H9 (cell line): Measurements from ENCODE around the gene TMEM60. TPM values are rescaled to one million over a fixed set of nuclear protein-coding genes. Genes with fewer than 3 reads are reported as not detected.
A peak's percentile ranks its signal among the peaks of the same experiment; 100 is the strongest.

Source experiments
- DNase-seq: peaks from one replicate; pipeline ENCODE4 v3.0.0-alpha.2; 2017
- H2AFZ ChIP-seq: one replicate; pipeline ENCODE4 v1.6.1; 2013; ENCODE audit warnings: mild to moderate bottlenecking, low read length, control low read depth, moderate library complexity
- H2AK5ac ChIP-seq: 2 replicates; pipeline ENCODE4 v1.6.1; 2013; ENCODE audit warnings: low read length, control low read depth, mixed read lengths; ENCODE audit not compliant: insufficient read length
- H2BK120ac ChIP-seq: one replicate; pipeline ENCODE4 v1.6.1; 2013; ENCODE audit warnings: low read depth, mild to moderate bottlenecking, low read length, control low read depth, inconsistent platforms; ENCODE audit not compliant: poor library complexity, severe bottlenecking
- H2BK12ac ChIP-seq: 2 replicates; pipeline ENCODE4 v1.6.1; 2013; ENCODE audit warnings: low read length, control low read depth, mixed read lengths, low read depth; ENCODE audit not compliant: insufficient read length
- H2BK15ac ChIP-seq: 2 replicates; pipeline ENCODE4 v1.6.1; 2013; ENCODE audit warnings: low read depth, low read length, control low read depth
- H2BK20ac ChIP-seq: one replicate; pipeline ENCODE4 v1.6.1; 2013; ENCODE audit warnings: low read depth, mild to moderate bottlenecking, low read length, control low read depth, inconsistent platforms; ENCODE audit not compliant: poor library complexity, severe bottlenecking
- H2BK5ac ChIP-seq: 2 replicates; pipeline ENCODE4 v1.6.1; 2013; ENCODE audit warnings: low read length, control low read depth, mixed read lengths; ENCODE audit not compliant: insufficient read length
- H3K14ac ChIP-seq: 2 replicates; pipeline ENCODE4 v1.6.1; 2013; ENCODE audit warnings: low read length, control low read depth; ENCODE audit not compliant: insufficient read depth
- H3K18ac ChIP-seq: 2 replicates; pipeline ENCODE4 v1.6.1; 2013; ENCODE audit warnings: low read depth, mild to moderate bottlenecking, mixed read lengths, low read length, control low read depth; ENCODE audit not compliant: insufficient read length
- H3K23ac ChIP-seq: 2 replicates; pipeline ENCODE4 v1.6.1; 2013; ENCODE audit warnings: low read length, control low read depth, mixed read lengths, low read depth; ENCODE audit not compliant: insufficient read length
- H3K23me2 ChIP-seq: 2 replicates; pipeline ENCODE4 v1.6.1; 2013; ENCODE audit warnings: low read depth, mild to moderate bottlenecking, mixed read lengths, low read length, control low read depth; ENCODE audit not compliant: insufficient read length, poor library complexity, severe bottlenecking
- H3K27ac ChIP-seq: 2 replicates; pipeline ENCODE4 v1.5.1; 2013; ENCODE audit warnings: low read length, control low read depth, mixed read lengths, low read depth; ENCODE audit not compliant: insufficient read length
- H3K27me3 ChIP-seq: 2 replicates; pipeline ENCODE4 v1.6.1; 2013; ENCODE audit warnings: low read length, control low read depth, inconsistent platforms; ENCODE audit not compliant: insufficient read depth
- H3K4ac ChIP-seq: 2 replicates; pipeline ENCODE4 v1.6.1; 2013; ENCODE audit warnings: low read depth, mild to moderate bottlenecking, control low read depth, inconsistent platforms, low read length, moderate library complexity
- H3K4me1 ChIP-seq: 2 replicates; pipeline ENCODE4 v1.6.1; 2013; ENCODE audit warnings: low read length, control low read depth, inconsistent platforms; ENCODE audit not compliant: insufficient read depth
- H3K4me2 ChIP-seq: 2 replicates; pipeline ENCODE4 v1.6.1; 2013; ENCODE audit warnings: low read length, control low read depth, mixed read lengths; ENCODE audit not compliant: insufficient read length, insufficient read depth
- H3K56ac ChIP-seq: 2 replicates; pipeline ENCODE4 v1.6.1; 2013; ENCODE audit warnings: low read depth, mild to moderate bottlenecking, mixed read lengths, low read length, control low read depth; ENCODE audit not compliant: insufficient read length
- H3K79me1 ChIP-seq: 2 replicates; pipeline ENCODE4 v1.6.1; 2013; ENCODE audit warnings: low read depth, mild to moderate bottlenecking, moderate library complexity, low read length, control low read depth, inconsistent platforms; ENCODE audit not compliant: insufficient read depth, poor library complexity, severe bottlenecking
- H3K79me2 ChIP-seq: 2 replicates; pipeline ENCODE4 v1.6.1; 2013; ENCODE audit warnings: low read length, control low read depth, inconsistent platforms; ENCODE audit not compliant: insufficient read depth
- H3K9ac ChIP-seq: 2 replicates; pipeline ENCODE4 v1.6.1; 2013; ENCODE audit warnings: low read length, control low read depth, mixed read lengths; ENCODE audit not compliant: insufficient read length; ENCODE audit errors: extremely low read depth
- H3K9me3 ChIP-seq: one replicate; pipeline ENCODE4 v1.6.1; 2013; ENCODE audit warnings: low read depth, low read length, inconsistent platforms; ENCODE audit not compliant: control insufficient read depth
- H3T11ph ChIP-seq: one replicate; pipeline ENCODE4 v1.6.1; 2013; ENCODE audit warnings: mild to moderate bottlenecking, low read length, control low read depth, inconsistent platforms
- H4K20me1 ChIP-seq: one replicate; pipeline ENCODE4 v1.6.1; 2013; ENCODE audit not compliant: control insufficient read depth, insufficient read length, insufficient read depth
- H4K5ac ChIP-seq: 2 replicates; pipeline ENCODE4 v1.6.1; 2013; ENCODE audit warnings: low read depth, mild to moderate bottlenecking, mixed read lengths, low read length, control low read depth; ENCODE audit not compliant: insufficient read length
- H4K8ac ChIP-seq: replicated peaks from 2 replicates; pipeline ENCODE4 v1.6.1; 2013; ENCODE audit warnings: low read length, control low read depth, mixed read lengths, low read depth; ENCODE audit not compliant: insufficient read length
- H4K91ac ChIP-seq: 2 replicates; pipeline ENCODE4 v1.6.1; 2013; ENCODE audit warnings: low read depth, mild to moderate bottlenecking, moderate library complexity, mixed read lengths, low read length, control low read depth; ENCODE audit not compliant: insufficient read length
- H3K27ac Mint-ChIP-seq, 3 experiments: 2 replicates in 2 of 3; 3 replicates in 1 of 3; pipeline ENCODE4 v1.8.0; 2020 to 2021; ENCODE audit warnings: mixed read lengths in 3 of 3, mild to moderate bottlenecking in 1 of 3, moderate library complexity in 1 of 3
- H3K27me3 Mint-ChIP-seq: 2 replicates; pipeline ENCODE4 v1.8.0; 2021; ENCODE audit warnings: low read depth, mild to moderate bottlenecking, moderate library complexity, mixed read lengths
- H3K36me3 Mint-ChIP-seq, 3 experiments: 2 replicates in 2 of 3; 3 replicates in 1 of 3; pipeline ENCODE4 v1.8.0; 2020 to 2021; ENCODE audit warnings: low read depth in 3 of 3, mixed read lengths in 3 of 3; ENCODE audit not compliant: insufficient read depth in 1 of 3
- H3K4me1 Mint-ChIP-seq, 2 experiments: 2 replicates each; pipeline ENCODE4 v1.8.0; 2020; ENCODE audit warnings: mixed read lengths in 2 of 2
- H3K4me3 Mint-ChIP-seq, 2 experiments: 2 replicates in 1 of 2; 3 replicates in 1 of 2; pipeline ENCODE4 v1.8.0; 2020 to 2021; ENCODE audit warnings: mild to moderate bottlenecking in 2 of 2, mixed read lengths in 2 of 2, moderate library complexity in 1 of 2
- H3K9me3 Mint-ChIP-seq, 2 experiments: 2 replicates in 1 of 2; 3 replicates in 1 of 2; pipeline ENCODE4 v1.8.0; 2020; ENCODE audit warnings: mild to moderate bottlenecking in 2 of 2, mixed read lengths in 2 of 2, moderate library complexity in 1 of 2
- WGBS: extraction: QIAGEN DNeasy Blood & Tissue Kit; methylation state at CpG from one replicate; pipeline ENCODE4 v1.1.7; 2013; ENCODE audit warnings: missing lambda C conversion rate, low lambda C conversion rate, mixed read lengths; ENCODE audit not compliant: insufficient read length; ENCODE audit errors: extremely low coverage; 5-methylcytosine and 5-hydroxymethylcytosine counted together
- total RNA-seq: library from RNA; stranded (reverse); gene quantifications from 2 replicates; pipeline ENCODE4 v1.2.1, GENCODE V29; 2021
- TF ChIP-seq, protein P1 (sequence below): fragments of 200-600 bp; sonication (generic); conservative IDR thresholded peaks from 3 replicates; pipeline ENCODE4 v1.8.0; 2021; ENCODE audit warnings: antibody characterized with exemption, mild to moderate bottlenecking

The TMEM60 gene
- total RNA-seq, 1 experiment from 2014 or later = 14.3 TPM

DNA sequence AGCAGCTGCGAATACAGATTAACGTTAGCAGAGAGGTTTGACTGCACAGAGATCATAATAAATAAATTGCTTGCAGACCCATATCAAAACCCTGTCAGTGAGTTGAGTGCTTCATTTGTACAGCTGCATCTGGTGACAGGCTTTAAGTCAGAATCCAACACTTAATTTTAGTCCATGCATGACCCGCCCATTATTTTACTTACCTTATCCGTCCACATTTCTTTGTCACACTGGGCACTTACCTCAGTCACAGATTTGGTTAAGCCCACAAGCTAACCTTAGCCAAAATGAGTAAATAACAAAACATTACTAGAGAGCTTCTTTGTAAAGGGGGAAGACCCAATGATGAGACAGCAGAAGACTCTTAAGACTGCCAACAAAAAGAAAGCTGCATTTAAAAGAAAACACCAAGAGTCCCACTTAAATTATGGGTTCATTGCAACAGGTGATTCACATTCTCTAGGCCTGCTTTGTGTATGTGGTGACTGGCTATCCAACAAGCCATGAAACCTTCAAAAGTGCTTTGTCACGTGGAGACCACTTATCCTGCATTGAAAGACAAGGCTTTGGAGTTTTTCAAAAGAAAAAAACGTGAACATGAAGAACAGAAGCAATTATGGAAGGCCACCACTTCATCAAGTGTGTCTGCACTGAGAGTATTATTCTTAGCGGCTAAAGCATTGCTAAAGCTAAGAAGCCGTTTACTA, 32.6 kb upstream of the TMEM60 start:
- no peak overlapping the region for H3K9ac ChIP-seq
- no peak for DNase-seq
- H3K4me1 Mint-ChIP-seq = peaks cover 0 to 8% of the 10 kb centered on the region in 2 experiments; a peak in 1 of 4 replicates
- no peak overlapping the region for H2BK12ac ChIP-seq
- no peaks in the 10 kb centered on the region for H3K9me3 Mint-ChIP-seq
- no peak overlapping the region for H2AFZ ChIP-seq
- H2AK5ac ChIP-seq = no peak overlapping the region
- H3K18ac ChIP-seq = no peak overlapping the region
- H3K4me1 ChIP-seq = no peaks in the 10 kb centered on the region
- TF ChIP-seq, protein P1, sequence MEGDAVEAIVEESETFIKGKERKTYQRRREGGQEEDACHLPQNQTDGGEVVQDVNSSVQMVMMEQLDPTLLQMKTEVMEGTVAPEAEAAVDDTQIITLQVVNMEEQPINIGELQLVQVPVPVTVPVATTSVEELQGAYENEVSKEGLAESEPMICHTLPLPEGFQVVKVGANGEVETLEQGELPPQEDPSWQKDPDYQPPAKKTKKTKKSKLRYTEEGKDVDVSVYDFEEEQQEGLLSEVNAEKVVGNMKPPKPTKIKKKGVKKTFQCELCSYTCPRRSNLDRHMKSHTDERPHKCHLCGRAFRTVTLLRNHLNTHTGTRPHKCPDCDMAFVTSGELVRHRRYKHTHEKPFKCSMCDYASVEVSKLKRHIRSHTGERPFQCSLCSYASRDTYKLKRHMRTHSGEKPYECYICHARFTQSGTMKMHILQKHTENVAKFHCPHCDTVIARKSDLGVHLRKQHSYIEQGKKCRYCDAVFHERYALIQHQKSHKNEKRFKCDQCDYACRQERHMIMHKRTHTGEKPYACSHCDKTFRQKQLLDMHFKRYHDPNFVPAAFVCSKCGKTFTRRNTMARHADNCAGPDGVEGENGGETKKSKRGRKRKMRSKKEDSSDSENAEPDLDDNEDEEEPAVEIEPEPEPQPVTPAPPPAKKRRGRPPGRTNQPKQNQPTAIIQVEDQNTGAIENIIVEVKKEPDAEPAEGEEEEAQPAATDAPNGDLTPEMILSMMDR = no peak
- no peak overlapping the region for H3T11ph ChIP-seq
- no peaks in the 10 kb centered on the region for H3K36me3 Mint-ChIP-seq
- no peaks in the 10 kb centered on the region for H3K79me1 ChIP-seq
- no peak overlapping the region for H3K4ac ChIP-seq
- no peak overlapping the region for H2BK120ac ChIP-seq
- H3K9me3 ChIP-seq = no peaks in the 10 kb centered on the region
- no CpG with 5 or more reads among the region's 8 CpGs for WGBS
- no peak overlapping the region for H3K23ac ChIP-seq
- no peaks in the 10 kb centered on the region for H4K20me1 ChIP-seq
- no peak overlapping the region for H2BK15ac ChIP-seq
- H2BK5ac ChIP-seq = no peak overlapping the region
- H3K79me2 ChIP-seq = no peaks in the 10 kb centered on the region
- no peak overlapping the region for H4K91ac ChIP-seq
- H4K5ac ChIP-seq = no peak overlapping the region
- no peaks in the 10 kb centered on the region for H3K27me3 ChIP-seq
- no peak overlapping the region for H3K27ac ChIP-seq
- no peak overlapping the region for H4K8ac ChIP-seq
- H2BK20ac ChIP-seq = no peak overlapping the region
- H3K27ac Mint-ChIP-seq = peak overlapping the region in 1 of 3 experiments; percentile 78; a peak in 2 of 7 replicates
- H3K56ac ChIP-seq = no peak overlapping the region
- no peak overlapping the region for H3K4me3 Mint-ChIP-seq
- H3K4me2 ChIP-seq = no peak overlapping the region
- no peaks in the 10 kb centered on the region for H3K27me3 Mint-ChIP-seq
- H3K14ac ChIP-seq = no peak overlapping the region
- H3K23me2 ChIP-seq = no peaks in the 10 kb centered on the region
